ENCODE data around the gene GALNT17.

GALNT17 gene

GRCh38 chr7:71718563-71718962 is 586.6 kb downstream of the GALNT17 start:
- TF ChIP-seq REST (IDR thresholded peaks at IDR 0.05; ENCODE audit: insufficient read depth in 1 of 2, low read depth in 2 of 2, low read length in 2 of 2) (no peak), TAF1 (IDR thresholded peaks at IDR 0.05; ENCODE audit: borderline replicate concordance, insufficient read depth, low read length) (no peak), POLR2AphosphoS5 (IDR thresholded peaks at IDR 0.05; ENCODE audit: low read depth, low read length) (no peak), FOXP2 (optimal IDR thresholded peaks at IDR 0.05; ENCODE audit: borderline replicate concordance, extremely low read depth, extremely low read length, insufficient read depth) (no peak)

GRCh38 chr7:71721742-71722141 is 589.8 kb downstream of the GALNT17 start:
- TF ChIP-seq TAF1 (IDR thresholded peaks at IDR 0.05; ENCODE audit: borderline replicate concordance, insufficient read depth, low read length) (no peak), POLR2AphosphoS5 (IDR thresholded peaks at IDR 0.05; ENCODE audit: low read depth, low read length) (no peak), REST (IDR thresholded peaks at IDR 0.05; ENCODE audit: insufficient read depth in 1 of 2, low read depth in 2 of 2, low read length in 2 of 2) (no peak), SIN3A (IDR thresholded peaks at IDR 0.05; ENCODE audit: borderline replicate concordance, insufficient read depth, low read length) (no peak), FOXP2 (optimal IDR thresholded peaks at IDR 0.05; ENCODE audit: borderline replicate concordance, extremely low read depth, extremely low read length, insufficient read depth) (no peak)

GRCh38 chr7:71723859-71724258 is 591.9 kb downstream of the GALNT17 start:
- TF ChIP-seq TAF1 (IDR thresholded peaks at IDR 0.05; ENCODE audit: borderline replicate concordance, insufficient read depth, low read length) (no peak), REST (IDR thresholded peaks at IDR 0.05; ENCODE audit: insufficient read depth in 1 of 2, low read depth in 2 of 2, low read length in 2 of 2) (no peak), FOXP2 (optimal IDR thresholded peaks at IDR 0.05; ENCODE audit: borderline replicate concordance, extremely low read depth, extremely low read length, insufficient read depth) (no peak), SIN3A (IDR thresholded peaks at IDR 0.05; ENCODE audit: borderline replicate concordance, insufficient read depth, low read length) (no peak), POLR2AphosphoS5 (IDR thresholded peaks at IDR 0.05; ENCODE audit: low read depth, low read length) (no peak)

- no peak for TF ChIP-seq POLR2AphosphoS5 (IDR thresholded peaks at IDR 0.05; ENCODE audit: low read depth, low read length)
- no peak for TF ChIP-seq SIN3A (IDR thresholded peaks at IDR 0.05; ENCODE audit: borderline replicate concordance, insufficient read depth, low read length)
- TF ChIP-seq REST (IDR thresholded peaks at IDR 0.05; ENCODE audit: insufficient read depth in 1 of 2, low read depth in 2 of 2, low read length in 2 of 2) = no peak
- TF ChIP-seq TAF1 (IDR thresholded peaks at IDR 0.05; ENCODE audit: borderline replicate concordance, insufficient read depth, low read length) = no peak
- TF ChIP-seq FOXP2 (optimal IDR thresholded peaks at IDR 0.05; ENCODE audit: borderline replicate concordance, extremely low read depth, extremely low read length, insufficient read depth) = no peak
These were observed 595.4 kb downstream of the GALNT17 start for GRCh38 chr7:71727347-71727746.

- TF ChIP-seq REST (IDR thresholded peaks at IDR 0.05; ENCODE audit: insufficient read depth in 1 of 2, low read depth in 2 of 2, low read length in 2 of 2) (no peak), POLR2AphosphoS5 (IDR thresholded peaks at IDR 0.05; ENCODE audit: low read depth, low read length) (no peak), SIN3A (IDR thresholded peaks at IDR 0.05; ENCODE audit: borderline replicate concordance, insufficient read depth, low read length) (no peak), TAF1 (IDR thresholded peaks at IDR 0.05; ENCODE audit: borderline replicate concordance, insufficient read depth, low read length) (no peak), FOXP2 (optimal IDR thresholded peaks at IDR 0.05; ENCODE audit: borderline replicate concordance, extremely low read depth, extremely low read length, insufficient read depth) (no peak)
These were observed 599.8 kb downstream of the GALNT17 start for GRCh38 chr7:71731740-71732139.
